ENCODE results near the gene PILRA. TPM values are rescaled to one million over a fixed set of nuclear protein-coding genes. Genes with fewer than 3 reads are reported as not detected.

PILRA gene
- polyA plus RNA-seq, 1 donor (not counting 4 experiments of a cell fraction or from before 2014, with no cell fraction given) = 0.33 TPM

DNA sequence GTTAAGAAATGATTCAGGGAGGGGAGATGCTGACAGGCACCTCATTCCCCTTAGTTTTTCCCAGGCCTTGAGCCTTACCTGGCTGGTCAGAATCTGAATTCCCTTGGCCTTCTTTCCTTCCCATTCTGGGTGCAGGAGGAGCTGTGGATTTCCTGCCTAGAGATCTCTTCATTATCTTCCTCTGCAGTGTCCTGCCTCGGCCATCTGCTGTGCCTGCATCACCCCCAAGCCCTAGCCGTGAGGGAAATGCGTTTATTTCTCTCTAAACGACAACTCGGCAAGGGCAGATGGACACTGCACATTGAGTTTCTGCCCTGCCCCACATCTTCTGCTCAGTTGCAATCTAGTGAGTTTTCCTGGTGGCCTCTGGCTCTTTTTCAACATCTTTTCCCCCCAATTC is 28.5 kb downstream of the PILRA start:
- Histone ChIP-seq H3K4me1 (ENCODE audit: control insufficient read depth, extremely low read depth, insufficient read depth, low read length) (no peaks in the 10 kb centered on the region), H3K4me2 (ENCODE audit: control insufficient read depth, extremely low read depth, insufficient read depth, low read depth, low read length) (no peak overlapping the region), H3K4me3 (ENCODE audit: control insufficient read depth in 2 of 3, extremely low read depth in 1 of 3, insufficient read depth in 2 of 3, low read depth in 1 of 3, low read length in 3 of 3) (no peak overlapping the region), H2AFZ (ENCODE audit: control insufficient read depth, low read length) (no peak overlapping the region), H3K9me1 (ENCODE audit: control insufficient read depth, extremely low read depth, insufficient read depth, low read length) (no peaks in the 10 kb centered on the region), H3K36me3 (ENCODE audit: control insufficient read depth in 2 of 2, extremely low read depth in 1 of 2, insufficient read depth in 2 of 2, low read length in 2 of 2) (no peaks in the 10 kb centered on the region), H3K9ac (ENCODE audit: control insufficient read depth, extremely low read depth, insufficient read depth, low read length) (no peak overlapping the region), H3K9me3 (ENCODE audit: control insufficient read depth, low read depth, low read length) (no peaks in the 10 kb centered on the region), H3K27ac (ENCODE audit: control insufficient read depth, insufficient read depth, low read length) (no peak overlapping the region), H4K20me1 (ENCODE audit: control insufficient read depth, extremely low read depth, insufficient read depth, low read length) (no peaks in the 10 kb centered on the region), H3K79me2 (ENCODE audit: control insufficient read depth, insufficient read depth, low read length) (no peaks in the 10 kb centered on the region), H3K27me3 (ENCODE audit: control insufficient read depth, extremely low read depth, insufficient read depth, low read length) (peaks cover 12% of the 10 kb centered on the region)
- dilution Hi-C loops (cut with MboI; ENCODE audit: extremely low pct_ligation_motif_present, low sequenced_read_pairs) = no loop called here
- TF ChIP-seq CTCF (optimal IDR thresholded peaks at IDR 0.05 in 1 of 3, IDR thresholded peaks at IDR 0.05 in 1 of 3, conservative IDR thresholded peaks at IDR 0.05 in 1 of 3; ENCODE audit: extremely low read depth in 1 of 3, insufficient read depth in 2 of 3, low read length in 3 of 3) (no peak), EZH2 (IDR thresholded peaks at IDR 0.05; ENCODE audit: low read length) (no peak)
- DNase-seq (ENCODE audit: low read depth, low spot score) (no peak), FAIRE-seq (no peak)

GRCh38 chr7:100402241-100402640 is 29.0 kb downstream of the PILRA start:
- no peaks in the 10 kb centered on the region for H3K9me3 ChIP-seq (ENCODE audit: control insufficient read depth, low read depth, low read length)
- H3K79me2 ChIP-seq (ENCODE audit: control insufficient read depth, insufficient read depth, low read length) = no peaks in the 10 kb centered on the region
- H3K27me3 ChIP-seq (ENCODE audit: control insufficient read depth, extremely low read depth, insufficient read depth, low read length) = peaks cover 12% of the 10 kb centered on the region
- no peaks in the 10 kb centered on the region for H3K9me1 ChIP-seq (ENCODE audit: control insufficient read depth, extremely low read depth, insufficient read depth, low read length)
- no peak overlapping the region for H2AFZ ChIP-seq (ENCODE audit: control insufficient read depth, low read length)
- no peak for TF ChIP-seq EZH2 (IDR thresholded peaks at IDR 0.05; ENCODE audit: low read length)
- H3K36me3 ChIP-seq (ENCODE audit: control insufficient read depth in 2 of 2, extremely low read depth in 1 of 2, insufficient read depth in 2 of 2, low read length in 2 of 2) = no peaks in the 10 kb centered on the region
- H3K4me1 ChIP-seq (ENCODE audit: control insufficient read depth, extremely low read depth, insufficient read depth, low read length) = peaks cover 4% of the 10 kb centered on the region
- no peak overlapping the region for H3K4me3 ChIP-seq (ENCODE audit: control insufficient read depth in 2 of 3, extremely low read depth in 1 of 3, insufficient read depth in 2 of 3, low read depth in 1 of 3, low read length in 3 of 3)
- no peak overlapping the region for H3K27ac ChIP-seq (ENCODE audit: control insufficient read depth, insufficient read depth, low read length)
- H3K9ac ChIP-seq (ENCODE audit: control insufficient read depth, extremely low read depth, insufficient read depth, low read length) = no peak overlapping the region
- DNase-seq (ENCODE audit: low read depth, low spot score) = no peak
- H4K20me1 ChIP-seq (ENCODE audit: control insufficient read depth, extremely low read depth, insufficient read depth, low read length) = no peaks in the 10 kb centered on the region
- dilution Hi-C loops (cut with MboI; ENCODE audit: extremely low pct_ligation_motif_present, low sequenced_read_pairs) = no loop called here
- FAIRE-seq = no peak
- no peak overlapping the region for H3K4me2 ChIP-seq (ENCODE audit: control insufficient read depth, extremely low read depth, insufficient read depth, low read depth, low read length)

DNA sequence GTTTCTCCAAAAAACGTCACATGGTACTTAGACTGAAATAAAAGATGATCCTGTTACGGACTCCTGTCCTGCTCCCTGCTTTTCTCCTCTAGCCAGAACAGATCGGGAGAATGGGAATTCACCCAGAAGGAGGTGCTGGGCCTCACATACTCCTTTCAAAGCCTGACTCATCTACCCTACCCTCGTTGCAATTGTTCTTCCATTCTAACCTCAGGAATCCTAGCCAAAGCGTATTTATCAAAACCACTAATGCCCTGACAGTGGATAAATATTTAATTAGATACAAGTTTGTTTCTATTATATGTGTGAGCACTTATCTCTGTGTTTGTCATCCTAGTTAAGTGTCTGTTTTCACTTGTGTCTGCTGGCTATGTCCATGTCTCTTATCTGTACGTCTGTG is 33.5 kb downstream of the PILRA start:
- peaks cover 5% of the 10 kb centered on the region for H3K4me1 ChIP-seq (ENCODE audit: control insufficient read depth, extremely low read depth, insufficient read depth, low read length)
- no peak overlapping the region for H3K9ac ChIP-seq (ENCODE audit: control insufficient read depth, extremely low read depth, insufficient read depth, low read length)
- H3K9me3 ChIP-seq (ENCODE audit: control insufficient read depth, low read depth, low read length) = no peaks in the 10 kb centered on the region
- H3K27ac ChIP-seq (ENCODE audit: control insufficient read depth, insufficient read depth, low read length) = no peak overlapping the region
- peaks cover 2% of the 10 kb centered on the region for H3K27me3 ChIP-seq (ENCODE audit: control insufficient read depth, extremely low read depth, insufficient read depth, low read length)
- H4K20me1 ChIP-seq (ENCODE audit: control insufficient read depth, extremely low read depth, insufficient read depth, low read length) = no peaks in the 10 kb centered on the region
- no peak for FAIRE-seq
- TF ChIP-seq CTCF (optimal IDR thresholded peaks at IDR 0.05 in 1 of 3, IDR thresholded peaks at IDR 0.05 in 1 of 3, conservative IDR thresholded peaks at IDR 0.05 in 1 of 3; ENCODE audit: extremely low read depth in 1 of 3, insufficient read depth in 2 of 3, low read length in 3 of 3) = no peak
- no peaks in the 10 kb centered on the region for H3K36me3 ChIP-seq (ENCODE audit: control insufficient read depth in 2 of 2, extremely low read depth in 1 of 2, insufficient read depth in 2 of 2, low read length in 2 of 2)
- dilution Hi-C loops (cut with MboI; ENCODE audit: extremely low pct_ligation_motif_present, low sequenced_read_pairs) = no loop called here
- H3K9me1 ChIP-seq (ENCODE audit: control insufficient read depth, extremely low read depth, insufficient read depth, low read length) = no peaks in the 10 kb centered on the region
- H3K79me2 ChIP-seq (ENCODE audit: control insufficient read depth, insufficient read depth, low read length) = no peaks in the 10 kb centered on the region
- no peak overlapping the region for H3K4me2 ChIP-seq (ENCODE audit: control insufficient read depth, extremely low read depth, insufficient read depth, low read depth, low read length)
- H3K4me3 ChIP-seq (ENCODE audit: control insufficient read depth in 2 of 3, extremely low read depth in 1 of 3, insufficient read depth in 2 of 3, low read depth in 1 of 3, low read length in 3 of 3) = no peak overlapping the region
- DNase-seq (ENCODE audit: low read depth, low spot score) = no peak
- no peak overlapping the region for H2AFZ ChIP-seq (ENCODE audit: control insufficient read depth, low read length)

All from keratinocyte (primary cell).